ENCODE measurements around the gene MS4A15. TPM values are rescaled to one million over a fixed set of nuclear protein-coding genes. Genes with fewer than 3 reads are reported as not detected.

MS4A15 gene
- total RNA-seq, 1 donor from 2014 or later: not detected

GRCh38 chr11:60809691-60810090, 53.0 kb downstream of the MS4A15 start:
- H3K9me3 Mint-ChIP-seq: peaks cover 10% of the 10 kb centered on the region
- no peaks in the 10 kb centered on the region for H3F3A ChIP-seq (ENCODE audit: low read depth)
- no peak overlapping the region for H2AFZ ChIP-seq (replicated peaks)
- no peaks in the 10 kb centered on the region for H3K27me3 ChIP-seq
- H3K4me1 Mint-ChIP-seq: no peaks in the 10 kb centered on the region
- no peaks in the 10 kb centered on the region for H3K36me3 Mint-ChIP-seq
- H3K27ac ChIP-seq: no peak overlapping the region
- H3K4me1 ChIP-seq: no peaks in the 10 kb centered on the region
- H3K4me3 Mint-ChIP-seq: no peak overlapping the region
- H3K36me3 ChIP-seq: no peaks in the 10 kb centered on the region
- H4K20me1 ChIP-seq (ENCODE audit: low read depth): no peaks in the 10 kb centered on the region
- peaks cover 2% of the 10 kb centered on the region for H3K27me3 Mint-ChIP-seq (ENCODE audit: insufficient read depth, low read depth)
- no peaks in the 10 kb centered on the region for H3K79me2 ChIP-seq (ENCODE audit: low read depth)
- no peak for TF ChIP-seq EZH2 (IDR thresholded peaks at IDR 0.05)
- TF ChIP-seq CTCF (IDR thresholded peaks at IDR 0.05): no peak
- TF ChIP-seq EZH2phosphoT487 (IDR thresholded peaks at IDR 0.05): no peak
- H3K4me2 ChIP-seq: no peak overlapping the region
- no peak overlapping the region for H3K4me3 ChIP-seq
- DNase-seq (ENCODE audit: low spot score): no peak
- peak overlapping the region; percentile 1 for H3K27ac Mint-ChIP-seq
- H3K9me3 ChIP-seq (ENCODE audit: low read depth): no peaks in the 10 kb centered on the region
- no peak overlapping the region for H3K9ac ChIP-seq

- no peaks in the 10 kb centered on the region for H3K4me1 Mint-ChIP-seq
These were observed 53.5 kb downstream of the MS4A15 start for GRCh38 chr11:60810151-60810550.

GRCh38 chr11:60810569-60810968, 53.9 kb downstream of the MS4A15 start:
- Histone ChIP-seq H3K36me3 (no peaks in the 10 kb centered on the region), H3K79me2 (ENCODE audit: low read depth) (no peaks in the 10 kb centered on the region), H3K9me3 (ENCODE audit: low read depth) (no peaks in the 10 kb centered on the region), H3K4me1 (no peaks in the 10 kb centered on the region), H3K27me3 (no peaks in the 10 kb centered on the region), H3K9ac (no peak overlapping the region), H3K4me3 (no peak overlapping the region), H4K20me1 (ENCODE audit: low read depth) (no peaks in the 10 kb centered on the region), H3F3A (ENCODE audit: low read depth) (no peaks in the 10 kb centered on the region), H2AFZ (replicated peaks) (no peak overlapping the region), H3K27ac (no peak overlapping the region), H3K4me2 (no peak overlapping the region)
- H3K4me3 Mint-ChIP-seq: no peak overlapping the region
- H3K36me3 Mint-ChIP-seq: no peaks in the 10 kb centered on the region
- H3K4me1 Mint-ChIP-seq: no peaks in the 10 kb centered on the region
- DNase-seq (ENCODE audit: low spot score): no peak
- H3K9me3 Mint-ChIP-seq: peaks cover 10% of the 10 kb centered on the region
- no peak overlapping the region for H3K27ac Mint-ChIP-seq
- TF ChIP-seq EZH2 (IDR thresholded peaks at IDR 0.05) (no peak), CTCF (IDR thresholded peaks at IDR 0.05) (no peak), EZH2phosphoT487 (IDR thresholded peaks at IDR 0.05) (no peak)
- H3K27me3 Mint-ChIP-seq (ENCODE audit: insufficient read depth, low read depth): peaks cover 2% of the 10 kb centered on the region

More at GRCh38 chr11:60810151-60810550, 53.5 kb downstream of the MS4A15 start:
- H2AFZ ChIP-seq (replicated peaks): no peak overlapping the region
- no peaks in the 10 kb centered on the region for H3K27me3 ChIP-seq
- H3K4me2 ChIP-seq: no peak overlapping the region
- H3K9ac ChIP-seq: no peak overlapping the region
- H3K4me1 ChIP-seq: no peaks in the 10 kb centered on the region
- Mint-ChIP-seq H3K27ac (no peak overlapping the region), H3K9me3 (peaks cover 10% of the 10 kb centered on the region), H3K36me3 (no peaks in the 10 kb centered on the region), H3K27me3 (ENCODE audit: insufficient read depth, low read depth) (peaks cover 2% of the 10 kb centered on the region), H3K4me3 (no peak overlapping the region)
- H3K9me3 ChIP-seq (ENCODE audit: low read depth): no peaks in the 10 kb centered on the region
- H3K4me3 ChIP-seq: no peak overlapping the region
- H4K20me1 ChIP-seq (ENCODE audit: low read depth): no peaks in the 10 kb centered on the region
- H3K79me2 ChIP-seq (ENCODE audit: low read depth): no peaks in the 10 kb centered on the region
- H3K27ac ChIP-seq: no peak overlapping the region
- H3F3A ChIP-seq (ENCODE audit: low read depth): no peaks in the 10 kb centered on the region
- no peak for DNase-seq (ENCODE audit: low spot score)
- TF ChIP-seq CTCF (IDR thresholded peaks at IDR 0.05) (no peak), EZH2 (IDR thresholded peaks at IDR 0.05) (no peak), EZH2phosphoT487 (IDR thresholded peaks at IDR 0.05) (no peak)
- no peaks in the 10 kb centered on the region for H3K36me3 ChIP-seq
